ENCODE data around the gene CDC7. TPM values are rescaled to one million over a fixed set of nuclear protein-coding genes. Genes with fewer than 3 reads are reported as not detected.
"Not testable (repeated sequence)": the region's sequence is repeated elsewhere in the genome, so short reads cannot be mapped to it uniquely, and the experiment has no call there.

CDC7 gene
- total and polyA plus RNA-seq, 9 of the 15 experiments (the other 6 are each of a cell fraction or from before 2014, with no cell fraction given), result 22.3 to 66.8 (median 44.2) TPM

DNA sequence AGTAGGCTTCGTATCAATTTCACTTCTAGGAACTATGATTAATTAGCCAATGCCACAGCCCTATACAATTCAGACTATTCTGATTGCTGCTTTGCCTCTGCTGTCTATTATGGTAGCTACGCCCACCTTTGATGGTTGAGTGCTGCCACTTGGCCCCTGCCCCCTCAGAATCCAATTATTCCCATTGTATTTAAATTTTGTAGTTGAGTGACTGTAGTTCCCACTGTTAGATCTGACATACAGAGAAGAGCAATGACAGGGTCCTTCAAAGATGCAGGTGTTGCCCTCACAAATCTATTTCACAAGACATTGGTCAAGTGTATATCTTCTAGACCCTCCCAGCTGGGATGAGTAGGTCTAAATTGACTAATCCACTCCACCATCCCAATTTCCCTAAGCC is 35.3 kb upstream of the CDC7 start:
- H3K9me1 ChIP-seq (ENCODE audit: control insufficient read depth, insufficient read depth, low read length); intact Hi-C loops (cut with micrococcal nuclease); H3K9me3 ChIP-seq (replicated peaks; ENCODE audit: control insufficient read depth, insufficient read depth, low read depth, low read length); H3K4me1 ChIP-seq (replicated peaks in 1 of 2; ENCODE audit: control insufficient read depth in 2 of 2, insufficient read depth in 2 of 2, low read length in 2 of 2); H3K4me2 ChIP-seq (ENCODE audit: insufficient read depth, low read length); H3K27me3 ChIP-seq (ENCODE audit: control insufficient read depth in 2 of 2, insufficient read depth in 2 of 2, low read length in 2 of 2); H3K27ac ChIP-seq (ENCODE audit: extremely low read depth, low read depth, low read length); DNase-seq (ENCODE audit: extremely low read depth in 1 of 4, low spot score in 3 of 4); H3K36me3 ChIP-seq (ENCODE audit: control insufficient read depth, insufficient read depth, low read length); in situ Hi-C loops (cut with MboI); BruUV-seq (replicated peaks); H3K9ac ChIP-seq (ENCODE audit: insufficient read depth in 1 of 2, low read depth in 2 of 2, low read length in 2 of 2); H4K20me1 ChIP-seq (replicated peaks; ENCODE audit: control insufficient read depth, insufficient read depth, low read length); H2AFZ ChIP-seq (ENCODE audit: low read depth, low read length); ATAC-seq; CTCF ChIA-PET (ENCODE audit: low intra/inter-chr PET ratio); FAIRE-seq; H3K4me3 ChIP-seq; H3K79me2 ChIP-seq (ENCODE audit: control insufficient read depth, insufficient read depth, low read length); POLR2A ChIA-PET: not testable (repeated sequence)
- WGBS (ENCODE audit: insufficient coverage, low coverage, missing lambda C conversion rate), result 2% methylated on average over 2 of the region's 2 CpGs

DNA sequence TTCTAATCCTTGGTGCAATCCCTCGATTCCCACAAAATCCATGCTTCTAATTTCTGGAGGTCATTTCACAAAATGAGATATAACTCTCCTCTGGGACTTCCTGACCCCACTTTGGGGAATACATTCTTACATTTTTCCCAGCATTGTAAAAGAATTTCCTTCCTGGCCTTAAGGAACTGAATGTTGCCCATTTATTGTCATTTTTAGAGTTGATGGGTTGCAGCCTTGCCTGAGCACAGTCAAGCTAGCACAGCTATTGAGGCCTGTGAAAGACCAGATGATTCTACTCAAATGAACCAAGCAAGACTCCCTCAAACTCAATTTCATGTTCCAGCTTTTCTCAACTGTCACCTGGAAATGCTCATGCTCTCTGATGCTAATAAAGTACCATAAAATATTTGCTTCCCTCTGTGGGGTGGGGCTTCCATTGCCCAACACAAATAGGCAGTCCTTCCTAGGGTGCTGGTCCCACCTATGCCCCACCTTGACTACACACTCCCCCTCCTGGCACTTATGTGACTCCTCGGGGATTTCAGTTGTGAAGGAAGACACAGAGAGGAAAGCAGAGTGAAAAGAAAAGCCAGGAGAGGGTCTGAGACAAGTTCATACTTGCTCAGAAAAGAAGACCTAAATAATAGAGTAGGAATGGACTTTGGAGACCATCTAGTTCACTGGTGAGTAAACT is 24.0 kb upstream of the CDC7 start:
- no peaks in the 10 kb centered on the region for H3K79me2 ChIP-seq (ENCODE audit: control insufficient read depth, insufficient read depth, low read length)
- ChIA-PET CTCF (ENCODE audit: low intra/inter-chr PET ratio) (no interaction called here), POLR2A (no interaction called here)

More for the DNA sequence above, 24.0 kb upstream of the CDC7 start:
- Histone ChIP-seq H3K27me3 (ENCODE audit: control insufficient read depth in 2 of 2, insufficient read depth in 2 of 2, low read length in 2 of 2) (peaks cover 2 to 6% of the 10 kb centered on the region in 2 experiments; a peak in 2 of 5 replicates), H3K9me3 (replicated peaks; ENCODE audit: control insufficient read depth, insufficient read depth, low read depth, low read length) (no peaks in the 10 kb centered on the region), H2AFZ (ENCODE audit: low read depth, low read length) (no peak overlapping the region), H3K27ac (ENCODE audit: extremely low read depth, low read depth, low read length) (no peak overlapping the region), H3K9me1 (ENCODE audit: control insufficient read depth, insufficient read depth, low read length) (no peaks in the 10 kb centered on the region), H4K20me1 (replicated peaks; ENCODE audit: control insufficient read depth, insufficient read depth, low read length) (no peaks in the 10 kb centered on the region), H3K36me3 (ENCODE audit: control insufficient read depth, insufficient read depth, low read length) (no peaks in the 10 kb centered on the region), H3K4me1 (replicated peaks in 1 of 2; ENCODE audit: control insufficient read depth in 2 of 2, insufficient read depth in 2 of 2, low read length in 2 of 2) (no peaks in the 10 kb centered on the region), H3K4me2 (ENCODE audit: insufficient read depth, low read length) (no peak overlapping the region), H3K4me3 (no peak overlapping the region), H3K9ac (ENCODE audit: insufficient read depth in 1 of 2, low read depth in 2 of 2, low read length in 2 of 2) (no peak overlapping the region)
- 4% methylated on average over 2 of the region's 2 CpGs for WGBS (ENCODE audit: insufficient coverage, low coverage, missing lambda C conversion rate)
- TF ChIP-seq ZNF124 (CRISPR knock-in tag; IDR thresholded peaks at IDR 0.05) (no peak), KLF16 (IDR thresholded peaks at IDR 0.05) (no peak), SETDB1 (IDR thresholded peaks at IDR 0.05; ENCODE audit: low read length) (no peak)
- intact Hi-C loops (cut with micrococcal nuclease) (no loop called here), in situ Hi-C loops (cut with MboI) (loop anchor here (10.0 kb wide), 1 partner anchor 1052 kb away; no protein-coding TSS in a partner anchor)
- DNase-seq (ENCODE audit: extremely low read depth in 1 of 4, low spot score in 3 of 4), result no peak
- no peak for FAIRE-seq
- no TSS peak for BruUV-seq (replicated peaks)
- ATAC-seq, result no peak
